ENCODE results near the gene FGF14.

FGF14 gene

GRCh38 chr13:102250448-102250847 lies 151.4 kb downstream of the FGF14 start:
- no peak for DNase-seq (ENCODE audit: low read depth)

DNA sequence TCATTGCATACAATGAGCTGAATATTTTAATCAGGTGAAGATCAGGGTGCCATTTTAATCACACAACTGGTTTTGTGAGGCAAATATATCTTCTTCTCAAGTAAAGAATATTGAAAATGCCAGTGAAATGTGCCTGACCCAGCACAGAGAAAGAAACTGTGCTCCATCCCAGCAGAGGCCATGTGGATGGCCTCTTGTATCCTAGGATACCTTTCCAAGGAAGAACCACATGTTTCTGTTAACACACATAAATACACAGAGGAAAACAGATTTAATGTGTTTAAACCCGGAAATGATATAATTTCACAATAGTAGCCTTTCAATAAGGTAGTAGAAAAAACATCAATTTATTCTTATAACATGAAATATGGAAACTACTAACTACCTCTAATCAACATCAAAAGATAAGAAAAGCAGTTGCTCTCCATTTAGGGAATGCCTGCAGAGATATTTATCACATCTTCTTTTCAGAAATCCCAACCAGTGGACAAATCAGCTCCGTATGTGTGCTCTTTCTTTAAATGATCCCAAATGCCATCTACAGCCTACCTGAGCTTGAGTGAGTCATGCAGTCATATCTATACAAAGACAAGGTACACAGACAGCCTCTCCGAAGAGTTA lies 157.1 kb downstream of the FGF14 start:
- DNase-seq (ENCODE audit: low read depth) = no peak

DNA sequence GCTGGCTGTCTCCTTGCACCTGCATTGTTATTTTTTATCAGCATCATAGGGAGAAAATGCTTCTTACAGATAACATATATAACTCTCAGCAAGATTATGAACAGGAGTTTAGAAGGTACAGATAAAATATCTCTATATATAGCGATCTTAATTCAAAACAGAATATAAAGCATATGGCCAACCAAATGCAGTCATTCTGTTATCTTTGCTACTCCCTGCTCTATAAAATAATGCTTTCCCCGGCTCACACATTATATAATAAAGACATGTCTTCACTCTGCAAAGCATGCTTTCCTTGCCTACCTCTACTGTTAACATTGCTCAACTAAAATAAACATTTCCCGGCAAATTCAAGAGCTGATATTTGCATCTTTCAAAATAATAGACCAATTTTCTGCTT lies 161.7 kb downstream of the FGF14 start:
- no peak for DNase-seq (ENCODE audit: low read depth)

DNA sequence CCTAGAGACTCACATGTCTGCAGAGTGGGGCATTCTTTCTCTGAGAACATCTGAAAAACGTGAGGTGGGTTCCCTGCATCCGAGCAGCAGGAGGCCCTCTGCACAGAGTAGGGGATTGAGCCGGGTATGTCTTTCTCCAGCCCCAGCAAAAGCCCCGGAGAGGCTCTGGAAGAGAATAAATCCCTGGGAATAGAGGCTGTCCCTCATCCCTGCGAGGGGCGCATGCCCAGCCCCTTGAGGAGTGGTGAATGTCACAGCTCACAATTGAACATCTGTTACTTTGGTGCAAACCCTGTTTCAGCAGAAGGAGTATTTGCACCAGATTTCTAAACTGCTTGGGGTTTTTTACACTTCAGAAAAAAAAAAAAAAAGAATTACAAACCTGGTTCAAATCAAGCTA lies 164.6 kb downstream of the FGF14 start:
- DNase-seq (ENCODE audit: low read depth) = no peak

DNA sequence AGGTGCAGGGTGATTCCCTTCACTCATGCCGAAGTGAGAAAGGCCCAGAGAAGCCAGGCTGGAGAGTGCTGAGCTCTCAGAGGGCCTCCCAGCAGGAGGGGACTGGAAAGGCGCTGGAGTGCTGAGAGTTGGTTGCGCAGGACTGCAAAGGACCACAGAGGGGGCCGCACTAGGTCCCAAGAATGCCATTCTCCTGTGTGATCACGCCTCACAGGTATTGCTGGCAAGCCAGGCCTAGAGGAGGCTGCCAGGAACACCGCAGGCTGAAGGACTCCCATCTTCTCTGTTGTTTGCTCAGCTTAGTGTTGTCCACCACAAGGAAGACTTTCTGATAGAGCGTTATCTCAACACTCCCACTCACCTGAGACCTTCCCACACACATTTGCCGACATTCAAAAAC lies 165.0 kb downstream of the FGF14 start:
- DNase-seq (ENCODE audit: low read depth) = no peak

GRCh38 chr13:102236341-102236740 lies 165.5 kb downstream of the FGF14 start:
- no peak for DNase-seq (ENCODE audit: low read depth)

DNA sequence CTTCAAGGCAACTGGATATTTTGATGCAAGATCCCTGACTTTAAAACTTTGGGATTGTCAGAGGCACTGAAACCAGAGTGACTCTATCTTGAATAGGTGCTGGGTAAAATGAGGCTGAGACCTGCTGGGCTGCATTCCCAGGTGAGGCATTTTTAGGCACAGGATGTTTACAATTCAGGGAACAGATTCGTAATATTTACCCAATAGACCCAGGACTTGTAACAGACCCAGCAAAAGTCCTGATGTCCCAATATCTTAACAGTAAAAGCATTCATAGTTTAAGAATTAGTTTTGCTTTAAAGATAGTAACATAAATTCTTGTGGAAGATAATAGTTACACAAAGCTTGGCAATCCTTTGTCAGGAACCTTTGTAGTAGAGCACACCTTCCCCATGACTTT lies 166.2 kb downstream of the FGF14 start:
- no peak for DNase-seq (ENCODE audit: low read depth)

GRCh38 chr13:102234618-102235017 lies 167.2 kb downstream of the FGF14 start:
- no peak for DNase-seq (ENCODE audit: low read depth)

GRCh38 chr13:102233566-102234208 lies 168.2 kb downstream of the FGF14 start:
- DNase-seq (ENCODE audit: low read depth) = no peak

DNA sequence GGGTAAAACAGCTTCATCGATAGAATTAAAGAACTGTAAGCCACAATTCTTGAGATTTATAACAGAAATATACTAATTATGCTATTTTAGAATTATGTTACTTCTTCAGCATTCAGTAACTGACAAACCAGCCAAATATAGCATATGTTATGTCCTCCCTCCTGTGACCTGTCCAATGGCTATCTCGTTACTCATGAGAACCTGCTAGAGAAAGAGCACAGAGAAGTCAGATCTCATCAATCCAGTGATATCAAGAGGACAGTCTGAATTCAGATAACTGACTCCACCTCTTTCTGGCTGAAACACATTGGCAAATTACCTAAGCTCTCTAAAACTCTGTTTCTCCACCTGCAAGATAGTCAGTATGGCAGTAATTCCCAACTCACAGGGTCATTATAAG lies 170.4 kb downstream of the FGF14 start:
- DNase-seq (ENCODE audit: low read depth) = no peak

- no peak for DNase-seq (ENCODE audit: low read depth)
These were observed 174.1 kb downstream of the FGF14 start for GRCh38 chr13:102227741-102228140.

DNA sequence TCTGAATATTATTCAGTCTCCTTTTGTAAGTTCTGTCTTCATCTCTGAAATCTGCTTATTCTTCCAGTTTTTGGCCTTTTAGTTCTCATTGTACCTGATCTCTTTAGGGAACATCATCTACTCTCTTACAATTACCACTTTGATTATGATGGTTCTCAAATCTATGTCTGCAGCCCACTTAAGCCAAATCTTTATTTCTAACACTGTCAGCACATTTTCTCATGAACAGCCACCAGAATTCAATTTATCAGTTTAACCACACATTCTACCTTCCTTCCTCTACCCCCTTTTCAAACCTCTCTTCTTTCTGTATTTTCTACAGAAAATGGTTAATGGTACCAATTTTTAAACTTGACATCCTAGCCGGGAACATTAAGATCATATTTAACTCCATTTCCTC lies 175.3 kb downstream of the FGF14 start:
- DNase-seq (ENCODE audit: low read depth) = no peak

DNA sequence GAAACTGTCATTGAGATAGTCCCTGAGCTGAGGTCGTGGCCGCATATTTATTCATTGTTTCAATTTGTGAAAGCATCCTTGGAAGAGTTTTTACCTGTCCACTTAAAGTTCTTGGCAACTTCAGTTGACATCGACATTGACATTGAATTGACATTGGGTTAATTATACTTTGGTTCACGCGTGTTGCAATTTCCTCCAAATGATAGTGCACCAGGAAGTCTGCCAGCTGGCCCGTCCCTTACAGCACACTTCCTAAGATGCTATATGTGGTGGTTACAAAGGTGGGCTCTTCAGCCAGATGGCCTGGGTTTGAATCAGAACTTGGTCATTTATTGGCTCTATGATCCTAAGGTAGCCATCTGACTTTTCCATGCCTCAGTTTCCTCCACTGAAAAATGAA lies 176.0 kb downstream of the FGF14 start:
- DNase-seq (ENCODE audit: low read depth) = no peak

- DNase-seq (ENCODE audit: low read depth) = no peak
These were observed 181.1 kb downstream of the FGF14 start for GRCh38 chr13:102220681-102221228.

- no peak for DNase-seq (ENCODE audit: low read depth)
These were observed 186.9 kb downstream of the FGF14 start for GRCh38 chr13:102214956-102215355.

DNA sequence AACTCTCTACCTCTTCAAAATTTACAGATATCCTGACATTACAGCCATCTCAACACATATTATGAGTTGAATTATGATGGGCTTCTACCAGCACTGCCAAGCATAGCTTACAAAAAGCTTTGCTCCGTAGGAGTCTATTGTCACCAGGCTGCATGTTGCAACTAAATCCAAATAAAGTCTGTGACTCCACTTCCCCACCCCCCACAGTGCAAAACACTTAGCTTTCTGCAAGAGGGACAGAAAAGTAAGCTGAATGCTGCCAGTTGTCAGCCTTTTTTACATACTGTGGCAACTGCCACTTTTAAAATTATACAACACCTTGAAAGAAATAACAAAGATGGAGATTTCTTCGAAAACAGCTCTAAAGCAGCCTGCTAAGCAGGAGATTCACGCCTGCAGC lies 189.1 kb downstream of the FGF14 start:
- no peak for DNase-seq (ENCODE audit: low read depth)

GRCh38 chr13:102208347-102208746 lies 193.5 kb downstream of the FGF14 start:
- no peak for DNase-seq (ENCODE audit: low read depth)

GRCh38 chr13:102207680-102208342 lies 194.0 kb downstream of the FGF14 start:
- no peak for DNase-seq (ENCODE audit: low read depth)

GRCh38 chr13:102203718-102204117 lies 198.1 kb downstream of the FGF14 start:
- no peak for DNase-seq (ENCODE audit: low read depth)

DNA sequence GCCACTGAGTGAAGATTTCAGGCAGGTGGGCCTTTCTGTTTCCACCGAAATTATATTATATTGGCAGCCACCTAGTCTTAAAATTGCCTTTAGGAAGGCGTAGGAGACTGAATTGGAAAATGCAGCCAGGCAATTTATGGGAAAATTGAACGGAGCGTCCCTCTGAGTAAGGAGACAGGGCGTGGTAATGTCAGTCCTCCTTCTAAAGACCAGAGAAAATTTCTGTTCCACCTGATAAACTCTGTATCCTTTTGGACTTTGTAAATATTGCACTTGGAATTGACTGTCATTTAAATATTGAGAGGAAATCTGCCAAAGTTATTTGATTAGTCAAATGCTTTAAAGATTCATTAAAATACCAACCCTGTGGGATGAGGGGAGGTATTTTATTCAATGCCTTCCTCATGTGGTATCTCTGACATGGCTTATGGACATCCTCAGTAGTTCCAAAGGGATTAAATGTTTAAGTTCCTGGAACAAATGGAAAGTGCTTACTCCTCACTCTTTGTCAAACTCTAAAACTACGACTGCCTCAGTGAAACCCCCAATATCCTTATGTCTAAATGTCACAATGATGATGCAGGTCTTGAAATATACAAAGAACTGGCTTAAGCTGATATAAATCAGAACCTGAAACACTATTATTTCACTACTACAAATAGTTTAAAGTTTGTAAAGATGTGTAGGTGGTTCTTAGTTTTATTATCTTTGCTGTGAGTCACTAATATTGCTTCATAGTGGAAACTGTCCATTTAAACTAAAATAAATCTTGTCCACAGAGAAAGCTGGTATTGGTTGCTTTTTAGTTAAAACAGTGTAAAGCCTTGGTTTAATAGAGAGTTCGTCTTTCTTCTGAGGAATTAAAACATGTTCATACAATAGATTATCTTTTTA lies 203.2 kb downstream of the FGF14 start:
- DNase-seq (ENCODE audit: low read depth) = no peak

DNA sequence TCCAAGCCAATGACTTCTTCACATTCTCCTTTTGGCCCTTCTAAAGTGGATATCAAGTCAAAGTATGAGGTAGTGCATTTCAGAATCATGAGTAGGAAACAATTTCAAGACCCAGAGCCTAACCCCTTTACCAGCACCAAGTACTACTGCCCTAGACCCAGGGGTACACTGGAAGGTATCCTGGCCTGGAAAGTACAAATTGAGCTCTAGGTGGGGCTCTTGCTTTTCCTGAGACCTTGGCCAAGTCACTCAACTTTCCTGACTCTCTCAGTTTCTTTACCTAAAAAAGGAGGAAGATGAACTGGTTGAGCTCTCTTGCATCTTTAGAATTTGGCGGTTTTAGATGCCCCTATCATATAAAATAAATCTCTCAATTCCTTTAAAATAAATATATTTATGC lies 204.7 kb downstream of the FGF14 start:
- DNase-seq (ENCODE audit: low read depth) = no peak
